Mucosa of descending colon (tissue), 3 donors: ENCODE data around the gene SLAIN1. TPM values are rescaled to one million over a fixed set of nuclear protein-coding genes. Genes with fewer than 3 reads are reported as not detected.

Experiments
- ATAC-seq: fragments of 200-7000 bp; cut with Tn5 transposase; one replicate; pipeline ENCODE4 v1.9.1; 2020; ENCODE audit warnings: mild to moderate bottlenecking, moderate library complexity
- DNase-seq, 3 donors: peaks; one replicate each; pipeline ENCODE4 v3.0.0-alpha.2; 2020
- H3K36me3 ChIP-seq: fragments of 200-600 bp; one replicate; pipeline ENCODE4 v1.8.0; 2021; ENCODE audit warnings: low read depth, mild to moderate bottlenecking
- H3K4me1 ChIP-seq: fragments of 200-600 bp; one replicate; pipeline ENCODE4 v1.8.0; 2021; ENCODE audit warnings: low read depth, mild to moderate bottlenecking
- H3K4me3 ChIP-seq: fragments of 200-600 bp; one replicate; pipeline ENCODE4 v1.8.0; 2021; ENCODE audit warnings: mild to moderate bottlenecking
- H3K9me3 ChIP-seq: fragments of 200-600 bp; one replicate; pipeline ENCODE4 v1.8.0; 2021; ENCODE audit warnings: mild to moderate bottlenecking
- intact Hi-C, 2 donors: fragments of 100-400 bp; cut with DNase I in 1 of 2; cut with micrococcal nuclease in 1 of 2; formaldehyde crosslinking; loops; one replicate each; pipeline versions ENCODE4 v1.11.0 to v1.11.1; 2022; cut with DNase I, micrococcal nuclease
- total RNA-seq, 3 donors: library from RNA; stranded (reverse); fragmentation: NEBNext Ultra II Directional in 2 of 3; extraction: Animal tissue kit (Norgen Biotek cat#: 25700) in 2 of 3; gene quantifications; one replicate each; pipeline versions ENCODE4 v1.2.1 to v1.2.4, GENCODE V29; 2021 to 2023
- TF ChIP-seq, protein P1 (sequence below): fragments of 200-600 bp; IDR thresholded peaks from one replicate; pipeline ENCODE4 v1.8.0; 2022; ENCODE audit warnings: antibody characterized with exemption, mild to moderate bottlenecking
- donor health status: DM: no; HTN: no; CAD: no; lungs with moderate emphysema.
- donor health status: DM: no; HTN: no; CAD: no.
- donor health status: DM: no; HTN: yes; CAD: no.

SLAIN1 gene
- total RNA-seq, 3 donors from 2014 or later: 1.6 to 10.3 (median 2.9) TPM

DNA sequence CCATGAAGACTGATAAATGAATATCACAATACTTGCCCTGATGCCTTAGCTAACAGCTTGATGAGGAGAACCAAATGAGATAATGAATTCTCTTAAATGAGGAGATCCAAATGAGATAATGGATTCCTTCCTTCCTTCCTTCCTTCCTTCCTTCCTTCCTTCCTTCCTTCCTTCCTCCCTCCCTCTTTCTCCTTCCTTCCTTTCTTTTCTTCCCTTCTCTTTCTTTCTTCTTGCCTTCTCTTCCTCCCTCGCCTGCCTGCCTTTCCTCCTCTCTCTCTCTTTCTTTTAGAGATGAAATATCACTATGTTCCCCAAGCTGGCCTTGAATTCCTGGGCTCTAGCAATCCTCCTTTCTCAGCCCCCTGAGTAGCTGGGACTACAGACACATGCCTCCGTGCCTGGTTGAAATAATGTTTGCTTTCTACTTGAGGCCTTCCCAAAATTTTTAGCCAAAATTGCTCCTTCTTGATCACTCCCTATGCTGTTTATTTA is 4.0 kb upstream of the SLAIN1 start:
- Histone ChIP-seq H3K9me3 (no peaks in the 10 kb centered on the region), H3K36me3 (no peaks in the 10 kb centered on the region), H3K4me3 (no peak overlapping the region), H3K4me1 (peaks cover 7% of the 10 kb centered on the region)
- DNase-seq: no peak
- intact Hi-C loops: no loop called here
- TF ChIP-seq, protein P1, sequence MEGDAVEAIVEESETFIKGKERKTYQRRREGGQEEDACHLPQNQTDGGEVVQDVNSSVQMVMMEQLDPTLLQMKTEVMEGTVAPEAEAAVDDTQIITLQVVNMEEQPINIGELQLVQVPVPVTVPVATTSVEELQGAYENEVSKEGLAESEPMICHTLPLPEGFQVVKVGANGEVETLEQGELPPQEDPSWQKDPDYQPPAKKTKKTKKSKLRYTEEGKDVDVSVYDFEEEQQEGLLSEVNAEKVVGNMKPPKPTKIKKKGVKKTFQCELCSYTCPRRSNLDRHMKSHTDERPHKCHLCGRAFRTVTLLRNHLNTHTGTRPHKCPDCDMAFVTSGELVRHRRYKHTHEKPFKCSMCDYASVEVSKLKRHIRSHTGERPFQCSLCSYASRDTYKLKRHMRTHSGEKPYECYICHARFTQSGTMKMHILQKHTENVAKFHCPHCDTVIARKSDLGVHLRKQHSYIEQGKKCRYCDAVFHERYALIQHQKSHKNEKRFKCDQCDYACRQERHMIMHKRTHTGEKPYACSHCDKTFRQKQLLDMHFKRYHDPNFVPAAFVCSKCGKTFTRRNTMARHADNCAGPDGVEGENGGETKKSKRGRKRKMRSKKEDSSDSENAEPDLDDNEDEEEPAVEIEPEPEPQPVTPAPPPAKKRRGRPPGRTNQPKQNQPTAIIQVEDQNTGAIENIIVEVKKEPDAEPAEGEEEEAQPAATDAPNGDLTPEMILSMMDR: no peak
- ATAC-seq: no peak

DNA sequence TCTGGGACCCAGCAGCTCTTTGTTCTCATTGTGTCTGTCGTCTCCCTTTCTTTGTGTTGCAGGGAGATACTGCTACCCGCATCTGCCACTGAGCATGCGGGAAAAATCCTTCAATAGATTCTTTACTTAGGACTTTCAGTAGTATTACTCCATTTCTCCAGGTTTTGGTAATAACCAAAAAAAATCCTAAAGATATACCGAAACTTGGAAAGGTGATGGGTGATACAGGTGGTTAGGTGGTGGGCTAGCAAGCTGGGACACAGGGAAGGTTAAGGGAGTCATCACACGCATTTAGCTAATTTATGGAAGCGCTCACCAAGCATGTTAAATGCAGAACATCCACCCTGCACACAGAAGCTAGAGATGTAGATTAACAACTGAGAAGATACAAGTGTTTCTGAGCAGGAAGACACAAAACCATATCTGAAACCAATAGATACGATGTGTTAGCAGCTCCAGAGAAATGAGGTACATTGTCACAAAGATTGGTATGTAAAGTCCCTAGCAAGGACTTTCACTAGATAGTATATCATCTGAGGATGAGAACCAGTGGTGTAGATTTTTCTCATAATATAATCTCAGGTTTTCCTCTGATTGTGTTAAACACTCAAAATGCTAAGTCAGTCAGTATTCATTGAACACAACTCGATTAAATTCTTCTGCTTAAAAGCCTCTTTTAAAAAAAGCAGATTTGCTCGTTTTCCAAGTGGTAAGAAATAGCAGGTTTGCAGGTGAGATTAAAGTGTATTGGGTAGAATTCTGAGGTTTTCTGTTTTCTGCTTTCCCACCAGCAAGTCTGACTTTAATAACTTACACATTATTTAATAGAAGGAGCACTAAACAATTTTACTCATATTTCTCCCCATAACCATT is 1.2 kb upstream of the SLAIN1 start:
- no peaks in the 10 kb centered on the region for H3K9me3 ChIP-seq
- intact Hi-C loops: no loop called here
- H3K36me3 ChIP-seq: no peaks in the 10 kb centered on the region
- TF ChIP-seq, protein P1: no peak
- H3K4me1 ChIP-seq: peaks cover 11% of the 10 kb centered on the region
- no peak for ATAC-seq
- no peak for DNase-seq
- no peak overlapping the region for H3K4me3 ChIP-seq

DNA sequence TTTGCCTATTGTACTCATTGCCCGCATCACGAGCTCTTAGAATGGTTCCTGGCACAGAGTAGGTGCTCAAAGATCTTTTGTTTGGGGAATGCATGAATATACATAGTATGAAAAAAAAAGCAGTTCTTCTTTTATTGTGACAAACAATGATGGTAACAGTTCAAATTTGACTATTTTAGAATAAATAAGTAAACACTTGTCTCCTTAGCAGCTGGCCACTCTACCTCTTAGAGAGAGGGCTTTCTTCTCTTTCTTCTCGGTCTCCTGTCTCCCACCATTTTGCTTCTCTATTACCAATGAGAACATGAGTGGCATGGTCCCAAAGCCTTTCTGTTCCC is 639 bp upstream of the SLAIN1 start:
- Histone ChIP-seq H3K9me3 (no peaks in the 10 kb centered on the region), H3K4me3 (no peak overlapping the region), H3K4me1 (peaks cover 11% of the 10 kb centered on the region), H3K36me3 (no peaks in the 10 kb centered on the region)
- intact Hi-C loops: no loop called here
- TF ChIP-seq, protein P1: no peak
- no peak for ATAC-seq
- no peak for DNase-seq

DNA sequence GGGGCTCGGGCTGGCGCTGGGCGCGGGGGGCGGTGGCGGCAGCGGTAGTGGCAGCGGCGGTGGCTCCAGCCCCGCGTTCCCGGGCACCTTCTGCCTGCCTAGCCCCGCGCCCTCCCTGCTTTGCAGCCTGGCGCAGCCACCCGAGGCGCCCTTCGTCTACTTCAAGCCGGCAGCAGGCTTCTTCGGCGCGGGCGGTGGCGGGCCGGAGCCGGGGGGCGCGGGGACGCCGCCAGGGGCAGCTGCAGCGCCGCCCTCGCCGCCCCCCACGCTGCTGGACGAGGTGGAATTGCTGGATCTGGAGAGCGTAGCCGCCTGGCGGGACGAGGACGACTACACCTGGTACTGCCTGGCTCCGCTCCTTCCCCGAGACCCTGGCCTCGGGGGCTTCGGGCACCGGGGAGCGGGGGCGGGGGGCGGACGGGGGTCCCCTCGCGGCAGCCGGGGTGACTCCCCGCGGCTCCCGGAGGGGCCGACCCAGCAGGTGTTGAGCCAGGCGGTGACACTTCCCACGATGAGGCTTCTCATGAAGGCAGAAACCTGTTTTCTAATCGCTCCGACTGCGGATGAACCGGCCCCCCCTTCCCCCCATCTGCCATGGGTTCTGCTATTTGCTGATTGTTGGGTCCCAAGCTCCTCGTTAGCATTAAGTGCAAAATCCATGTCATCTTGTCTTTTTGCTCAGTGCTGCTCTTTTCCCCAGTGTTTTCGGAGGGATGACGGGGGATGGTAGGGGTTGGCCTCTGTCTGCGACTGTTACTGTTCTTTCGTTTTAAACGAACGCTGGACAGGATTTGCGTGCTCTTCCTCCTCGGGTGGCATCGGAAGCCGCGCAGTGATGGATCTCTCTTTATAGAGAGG is 943 bp downstream of the SLAIN1 start:
- intact Hi-C loops: no loop called here
- Histone ChIP-seq H3K4me3 (peak overlapping the region; percentile 58), H3K36me3 (no peaks in the 10 kb centered on the region), H3K9me3 (no peaks in the 10 kb centered on the region), H3K4me1 (peaks cover 11% of the 10 kb centered on the region)
- TF ChIP-seq, protein P1: no peak
- peak; percentile 38 to 54 (median 40) for DNase-seq
- peak; percentile 53 for ATAC-seq

DNA sequence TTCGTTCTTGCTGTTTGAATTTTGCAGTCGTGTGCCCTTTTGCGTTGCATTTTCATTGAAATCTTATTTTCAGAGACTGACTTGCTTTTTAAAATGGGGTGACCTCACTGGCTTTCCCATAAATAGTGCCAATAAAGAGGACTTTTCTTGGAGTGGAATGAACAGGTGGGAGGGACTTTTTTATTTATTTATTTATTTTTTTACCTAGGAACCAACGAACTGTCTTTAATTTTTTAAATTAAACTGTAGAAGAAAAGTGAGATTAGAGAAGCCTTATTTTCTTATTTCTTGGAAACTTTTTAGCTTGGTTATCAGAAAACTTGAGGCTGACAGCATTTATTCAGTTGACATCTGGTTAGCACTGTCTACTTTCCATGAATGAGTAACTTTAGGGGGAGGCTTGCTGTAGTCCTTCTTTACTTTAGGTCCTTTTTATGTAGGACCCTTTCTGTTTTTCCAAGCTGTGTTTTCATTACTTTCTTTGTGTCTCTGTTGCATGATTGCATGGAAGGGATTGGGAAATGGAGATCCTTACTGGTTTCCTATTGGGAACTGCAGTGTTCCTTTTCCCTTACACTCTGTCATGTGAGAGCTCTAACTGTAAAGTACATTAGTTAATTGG is 1.7 kb downstream of the SLAIN1 start:
- intact Hi-C loops: no loop called here
- TF ChIP-seq, protein P1: no peak
- DNase-seq (no peak), ATAC-seq (no peak)
- peaks cover 11% of the 10 kb centered on the region for H3K4me1 ChIP-seq
- peak overlapping the region; percentile 58 for H3K4me3 ChIP-seq
- H3K9me3 ChIP-seq: no peaks in the 10 kb centered on the region
- no peaks in the 10 kb centered on the region for H3K36me3 ChIP-seq
